HG02571 (cell line): ENCODE measurements around the gene TBC1D20.
"Not testable (repeated sequence)": the region's sequence is repeated elsewhere in the genome, so short reads cannot be mapped to it uniquely, and the experiment has no call there.

Source experiments
- ATAC-seq: cut with Tn5 transposase; IDR thresholded peaks from one replicate; pipeline ENCODE4 v1.9.1; 2021; ENCODE audit warnings: mild to moderate bottlenecking, moderate library complexity; ENCODE audit not compliant: unreplicated experiment

TBC1D20 gene

DNA sequence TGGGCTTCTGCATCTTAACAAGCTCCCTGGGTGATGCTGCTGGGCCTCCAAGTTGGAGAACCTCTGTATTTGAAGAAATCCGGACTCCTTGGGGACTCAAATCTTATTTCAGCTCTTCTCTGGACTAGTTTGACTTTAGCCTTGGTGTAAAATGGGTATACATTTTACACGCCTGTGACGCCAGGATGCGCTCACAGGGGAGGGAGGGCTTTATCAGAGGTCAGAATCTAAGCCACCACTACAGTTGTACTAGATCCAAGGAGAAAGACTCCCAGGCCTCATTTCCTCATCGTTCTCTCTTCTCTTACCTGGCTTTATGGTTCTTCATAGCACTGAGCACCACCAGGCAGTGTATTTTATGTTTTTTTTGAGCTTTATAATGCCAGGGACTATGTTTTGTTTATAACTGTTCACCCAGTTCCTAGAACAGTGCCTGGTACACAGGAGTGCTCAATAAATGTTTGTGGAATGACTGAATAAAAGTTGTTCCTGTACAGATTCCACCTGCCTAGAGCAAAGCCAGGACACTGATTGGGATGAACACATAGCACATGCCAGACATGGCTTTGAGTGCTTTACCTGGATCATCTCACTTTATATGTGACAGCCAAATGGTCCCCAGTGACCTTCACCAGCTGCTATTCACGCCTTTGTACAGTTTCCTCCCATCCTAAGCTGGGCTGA, 59.3 kb downstream of the TBC1D20 start:
- no peak for ATAC-seq

DNA sequence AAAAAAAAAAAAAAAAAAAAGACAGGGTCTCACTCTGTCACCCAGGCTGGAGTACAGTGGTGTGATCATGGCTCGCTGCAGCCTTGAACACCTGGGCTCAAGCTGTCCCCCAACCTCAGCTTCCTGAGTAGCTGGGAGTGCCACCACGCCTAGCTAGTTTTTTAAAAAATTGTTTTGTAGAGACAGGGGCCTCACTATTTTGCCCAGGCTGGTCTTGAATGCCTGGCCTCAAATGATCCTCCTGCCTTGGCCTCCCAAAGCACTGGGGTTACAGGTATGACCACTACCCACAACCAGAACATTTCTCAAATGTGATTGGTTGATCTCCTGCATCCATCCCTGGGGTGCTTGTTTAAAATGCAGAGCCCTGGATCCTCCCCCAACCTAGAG, 59.8 kb downstream of the TBC1D20 start:
- ATAC-seq, result no peak

DNA sequence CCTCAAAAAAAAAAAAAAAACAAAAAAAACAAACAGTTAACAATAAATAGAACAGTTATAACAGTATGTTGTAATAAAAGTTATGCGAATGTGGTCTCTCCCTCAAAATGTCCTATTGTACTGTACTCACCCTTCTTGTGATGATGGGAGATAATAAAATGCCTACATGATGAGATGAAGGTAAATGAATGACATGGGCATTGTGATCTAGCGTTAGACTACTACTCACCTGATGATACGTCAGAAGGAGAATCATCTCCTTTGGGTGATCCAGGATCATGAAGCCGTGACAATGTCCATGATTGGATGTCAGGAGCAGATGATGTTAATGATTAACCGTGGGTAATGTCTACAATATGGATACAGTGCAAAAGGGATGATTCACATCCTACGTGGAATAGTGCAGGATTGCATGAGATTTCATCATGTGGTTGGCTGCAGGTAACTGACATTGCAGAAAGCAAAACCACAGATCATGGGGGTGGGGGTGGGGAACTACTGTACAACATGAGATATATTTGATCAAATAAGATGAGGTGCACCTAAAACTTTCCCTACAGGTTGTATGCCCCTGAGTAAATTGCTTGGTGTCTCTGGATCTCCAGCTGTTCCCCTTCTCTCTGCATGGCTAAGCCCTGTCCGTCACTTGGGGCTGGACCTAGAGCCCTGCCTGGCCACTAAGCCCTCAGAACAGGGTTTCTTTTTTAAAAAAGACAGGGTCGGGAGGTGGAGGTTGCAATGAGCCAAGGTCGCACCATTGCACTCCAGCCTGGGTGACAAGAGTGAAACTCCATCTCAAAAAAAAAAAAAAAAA, 60.4 kb downstream of the TBC1D20 start:
- ATAC-seq, result no peak

DNA sequence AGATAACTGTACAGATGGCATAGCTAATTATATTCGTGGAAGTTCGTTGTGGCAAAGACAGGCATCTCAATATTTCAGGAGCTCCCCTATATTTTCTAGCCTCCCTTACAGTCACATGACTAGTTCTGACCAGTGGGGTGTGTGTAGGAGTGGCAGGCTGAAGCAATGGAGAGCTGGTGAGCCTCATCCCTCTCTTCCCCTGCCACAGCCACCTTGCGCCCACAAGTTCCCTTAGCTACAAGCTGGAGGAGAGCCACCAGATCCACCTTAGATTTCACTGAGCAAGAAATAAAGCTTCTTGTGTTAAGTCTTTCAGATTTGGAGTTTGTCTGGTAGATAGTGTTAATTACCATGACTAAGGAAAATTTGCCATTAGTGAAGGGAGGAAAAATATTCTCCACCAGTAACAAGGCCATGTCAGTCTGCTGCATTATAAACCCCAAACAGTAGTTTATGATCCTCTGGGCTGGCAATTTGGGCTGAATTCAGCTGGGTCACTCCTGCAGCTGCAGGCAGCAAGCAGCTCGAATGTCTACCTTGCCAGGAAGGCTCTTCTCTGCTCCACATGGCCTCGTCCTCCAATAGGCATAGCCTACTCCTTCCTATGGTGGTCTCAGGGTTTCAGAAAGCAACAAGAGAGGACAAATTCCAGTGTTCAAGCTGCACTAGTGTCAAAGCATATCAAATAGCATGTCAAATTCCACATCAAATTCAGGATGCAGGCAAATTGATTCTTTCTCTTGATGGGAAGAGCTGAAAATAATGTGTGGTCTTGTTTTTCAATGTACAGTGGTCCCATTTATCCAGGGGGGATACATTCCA, 61.7 kb downstream of the TBC1D20 start:
- ATAC-seq, result no peak

DNA sequence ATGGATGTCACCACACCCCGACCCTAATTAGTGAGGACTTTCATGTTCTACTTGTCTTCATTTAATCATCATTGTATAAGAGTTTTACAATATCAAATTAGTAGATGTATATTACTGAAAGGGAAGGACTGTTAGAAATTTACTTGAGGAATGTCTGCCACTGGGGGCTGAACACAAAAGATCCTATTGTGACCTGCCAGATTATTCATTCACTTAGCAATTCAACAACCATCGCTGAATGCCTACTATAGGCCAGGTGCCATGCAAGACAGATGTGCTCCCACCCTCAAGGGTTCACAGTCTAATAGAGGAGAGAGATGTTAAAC, 62.2 kb downstream of the TBC1D20 start:
- ATAC-seq, result no peak

DNA sequence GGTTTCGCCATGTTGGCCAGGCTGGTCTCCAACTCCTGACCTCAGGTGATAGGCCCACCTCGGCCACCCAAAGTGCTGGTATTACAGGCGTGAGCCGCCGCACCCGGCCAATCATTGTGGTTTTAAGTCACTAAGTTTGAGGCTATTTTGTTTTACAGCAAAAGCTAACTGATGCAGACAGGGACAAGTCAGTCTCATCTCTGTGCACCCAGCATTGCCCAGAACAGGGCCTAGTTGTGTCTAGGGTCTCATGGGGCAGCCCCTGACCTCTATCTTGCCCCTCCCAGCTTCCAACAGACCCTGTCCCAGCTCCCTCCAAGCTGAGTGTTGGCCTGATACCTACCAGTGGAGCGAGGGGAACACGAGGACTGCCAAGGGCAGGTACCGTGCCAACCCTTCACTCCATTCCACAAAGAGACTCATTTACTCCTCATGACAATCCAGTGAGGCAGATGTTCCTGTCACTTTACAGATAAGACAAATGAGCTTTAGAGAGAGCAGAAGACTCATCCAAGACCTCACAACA, 63.1 kb downstream of the TBC1D20 start:
- ATAC-seq, result no peak

DNA sequence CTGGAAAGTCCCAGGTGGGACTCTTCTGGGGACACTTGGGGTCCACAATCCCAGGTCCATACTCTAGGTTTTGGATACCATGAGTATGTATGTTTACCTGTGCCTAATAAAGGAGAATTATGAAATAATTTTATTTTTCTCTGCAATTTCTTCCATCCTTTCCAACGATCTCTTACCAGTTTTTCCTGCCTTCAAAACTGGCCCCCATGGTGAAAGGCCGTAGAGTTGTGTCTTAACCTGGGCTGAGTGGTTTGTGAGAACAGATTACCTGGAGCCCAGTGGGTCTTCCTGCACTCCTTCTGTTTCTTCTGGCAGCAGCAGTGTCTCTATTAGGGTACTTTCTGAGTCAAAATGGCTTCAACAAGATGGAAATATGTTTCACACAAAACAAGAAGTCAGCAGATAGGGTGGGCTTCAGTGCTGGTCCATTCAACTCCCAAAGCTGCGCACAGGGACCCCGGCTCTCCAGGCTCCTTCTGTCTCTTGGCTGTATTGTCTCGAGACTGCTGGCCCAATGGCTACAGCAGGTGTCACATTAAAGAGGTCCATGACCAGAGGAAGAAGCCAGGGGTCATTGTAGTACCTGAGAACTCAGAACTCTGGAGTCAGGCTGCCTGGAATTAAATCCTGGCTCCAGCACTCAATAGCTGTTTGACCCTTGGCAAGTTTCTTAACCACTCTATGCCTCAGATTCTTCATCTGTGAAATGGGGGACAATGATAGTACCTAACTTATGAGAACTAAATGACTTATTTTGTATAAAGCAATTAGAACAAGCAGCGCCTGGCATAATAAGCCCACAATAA, 64.7 kb downstream of the TBC1D20 start:
- ATAC-seq, result no peak

DNA sequence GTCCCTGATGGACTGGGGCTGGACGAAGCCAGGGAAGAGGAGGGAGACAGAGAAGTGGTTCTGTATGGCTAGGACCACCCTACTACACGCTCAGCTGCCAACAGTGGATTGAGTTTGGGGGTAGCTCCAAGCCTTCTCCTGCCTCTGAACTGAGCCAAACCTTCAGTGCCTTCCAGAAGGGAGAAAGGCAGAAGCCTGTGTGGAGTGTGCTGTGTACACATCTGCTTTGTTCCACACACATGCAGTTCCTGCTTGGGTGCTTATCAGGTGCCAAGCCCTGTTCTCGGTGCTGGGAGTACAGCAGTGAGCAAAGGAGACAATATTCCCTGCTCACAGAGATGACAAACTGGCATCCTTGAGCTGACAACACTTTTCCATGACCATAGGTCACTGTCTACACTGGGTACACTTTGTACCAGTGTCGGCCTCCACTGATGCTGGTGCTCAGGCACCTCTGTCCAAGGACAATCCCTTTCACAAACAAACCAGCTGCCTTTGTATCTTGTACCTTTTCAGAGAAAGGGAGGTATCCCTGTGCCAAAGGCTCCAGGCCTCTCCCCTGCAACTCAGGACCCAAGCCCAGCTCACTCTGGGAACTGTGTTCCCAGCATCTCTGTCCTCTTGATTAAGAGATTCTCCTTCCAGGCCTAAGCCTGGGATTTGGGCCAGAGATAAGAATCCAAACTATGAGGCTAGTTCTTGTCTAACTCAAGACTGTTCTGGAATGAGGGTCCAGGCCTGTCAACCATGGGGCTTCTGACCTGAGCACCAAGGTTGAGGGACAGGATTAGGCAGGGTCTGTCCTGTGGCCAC, 65.5 kb downstream of the TBC1D20 start:
- ATAC-seq, result no peak

DNA sequence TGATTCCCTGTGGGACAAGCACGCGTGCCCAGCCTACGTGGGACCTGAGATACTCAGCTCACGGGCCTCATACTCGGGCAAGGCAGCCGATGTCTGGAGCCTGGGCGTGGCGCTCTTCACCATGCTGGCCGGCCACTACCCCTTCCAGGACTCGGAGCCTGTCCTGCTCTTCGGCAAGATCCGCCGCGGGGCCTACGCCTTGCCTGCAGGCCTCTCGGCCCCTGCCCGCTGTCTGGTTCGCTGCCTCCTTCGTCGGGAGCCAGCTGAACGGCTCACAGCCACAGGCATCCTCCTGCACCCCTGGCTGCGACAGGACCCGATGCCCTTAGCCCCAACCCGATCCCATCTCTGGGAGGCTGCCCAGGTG, 66.1 kb downstream of the TBC1D20 start:
- no peak for ATAC-seq

DNA sequence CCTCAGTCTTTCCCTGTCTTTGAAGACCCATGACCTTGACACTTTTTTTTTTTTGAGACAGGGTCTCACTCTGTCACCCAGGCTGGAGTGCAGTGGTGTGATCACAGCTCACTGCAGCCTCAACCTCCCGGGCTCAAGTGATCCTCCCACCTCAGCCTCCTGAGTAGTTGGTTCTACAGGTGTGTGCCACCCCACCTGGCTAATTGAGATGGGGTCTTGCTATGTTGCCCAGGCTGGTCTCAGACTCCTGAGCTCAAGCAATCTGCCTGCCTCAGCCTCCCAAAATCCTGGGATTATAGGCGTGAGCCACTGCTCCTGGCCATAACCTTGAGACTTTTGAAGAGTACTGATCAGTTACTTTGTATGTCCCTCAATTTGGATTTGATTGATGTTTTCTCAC, 69.0 kb downstream of the TBC1D20 start:
- not testable (repeated sequence) for ATAC-seq

DNA sequence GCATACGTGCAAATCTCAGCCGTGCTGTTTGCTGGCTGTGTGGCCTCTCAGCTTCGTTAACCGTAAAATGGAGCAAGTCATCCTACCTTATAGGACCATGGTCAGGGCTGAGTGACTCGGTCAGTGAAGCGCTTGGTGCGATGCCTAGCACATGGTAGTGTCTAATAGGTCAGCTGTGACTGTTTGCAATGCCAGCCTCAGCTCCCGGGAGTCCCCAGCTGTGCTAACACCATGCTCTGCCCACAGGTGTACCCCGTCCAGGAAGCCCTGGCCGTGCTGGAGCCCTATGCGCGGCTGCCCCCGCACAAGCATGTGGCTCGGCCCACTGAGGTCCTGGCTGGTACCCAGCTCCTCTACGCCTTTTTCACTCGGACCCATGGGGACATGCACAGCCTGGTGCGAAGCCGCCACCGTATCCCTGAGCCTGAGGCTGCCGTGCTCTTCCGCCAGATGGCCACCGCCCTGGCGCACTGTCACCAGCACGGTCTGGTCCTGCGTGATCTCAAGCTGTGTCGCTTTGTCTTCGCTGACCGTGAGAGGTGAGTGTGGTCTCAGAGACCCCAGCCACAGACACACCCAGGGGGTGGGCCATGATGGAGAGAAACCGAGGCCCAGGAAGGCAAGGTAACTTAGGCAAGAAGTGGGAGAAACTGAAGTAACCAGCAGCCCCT, 71.2 kb downstream of the TBC1D20 start:
- ATAC-seq, result no peak

DNA sequence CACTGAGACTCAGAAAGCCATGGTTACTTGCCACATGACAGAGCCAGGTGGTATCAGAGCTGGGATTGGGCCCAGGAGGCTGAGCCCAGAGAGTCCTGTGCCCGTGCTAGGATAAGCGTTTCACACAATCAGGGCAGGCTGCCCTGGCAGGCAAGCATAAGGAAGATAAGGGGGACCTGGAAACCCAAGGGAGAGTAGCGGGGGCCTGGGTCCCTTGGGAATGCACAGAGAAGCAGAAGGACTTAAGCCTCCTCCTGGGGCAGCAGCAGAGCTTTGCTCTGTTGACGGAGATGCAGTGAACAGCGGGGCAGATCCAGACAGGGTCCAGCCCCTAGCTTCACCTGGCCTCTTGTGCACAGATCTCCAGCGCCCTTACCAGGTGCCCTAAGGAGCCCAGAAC, 73.1 kb downstream of the TBC1D20 start:
- ATAC-seq, result no peak

DNA sequence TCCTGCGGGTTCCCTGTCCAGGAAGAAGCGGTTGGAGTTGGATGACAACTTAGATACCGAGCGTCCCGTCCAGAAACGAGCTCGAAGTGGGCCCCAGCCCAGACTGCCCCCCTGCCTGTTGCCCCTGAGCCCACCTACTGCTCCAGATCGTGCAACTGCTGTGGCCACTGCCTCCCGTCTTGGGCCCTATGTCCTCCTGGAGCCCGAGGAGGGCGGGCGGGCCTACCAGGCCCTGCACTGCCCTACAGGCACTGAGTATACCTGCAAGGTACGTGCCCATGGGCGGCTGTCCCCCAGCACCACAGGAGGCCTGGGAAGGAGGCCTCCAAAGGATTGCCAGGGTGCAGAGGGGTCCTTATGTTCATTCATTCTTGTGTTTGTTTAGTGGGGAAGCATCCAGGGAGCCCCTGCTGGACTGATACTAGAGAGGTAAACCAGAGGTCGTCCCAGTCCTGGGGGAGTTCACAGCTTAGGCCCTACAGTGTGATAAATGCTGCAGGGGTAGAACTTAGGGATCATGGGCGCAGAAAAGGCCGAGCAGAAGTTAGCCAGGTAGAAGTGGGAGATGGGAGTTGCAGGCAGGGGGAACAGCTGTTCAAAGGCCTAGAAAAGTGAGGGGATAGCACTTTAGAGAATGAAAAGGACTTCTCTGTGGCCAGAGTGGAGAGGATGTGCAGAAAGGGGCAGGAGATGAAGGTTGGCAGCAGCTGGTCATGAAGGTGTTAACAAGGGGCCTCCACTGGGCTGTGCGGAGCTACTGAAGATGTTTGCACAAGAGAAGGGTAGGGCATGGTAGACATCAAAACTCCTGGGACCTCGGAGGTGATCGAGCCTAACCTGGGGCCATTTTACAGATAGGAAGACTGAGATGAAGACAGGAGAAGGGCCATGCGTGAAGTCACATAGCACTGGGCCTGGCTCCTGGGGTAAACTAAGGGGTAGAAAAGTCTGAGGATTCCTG, 74.0 kb downstream of the TBC1D20 start:
- no peak for ATAC-seq

DNA sequence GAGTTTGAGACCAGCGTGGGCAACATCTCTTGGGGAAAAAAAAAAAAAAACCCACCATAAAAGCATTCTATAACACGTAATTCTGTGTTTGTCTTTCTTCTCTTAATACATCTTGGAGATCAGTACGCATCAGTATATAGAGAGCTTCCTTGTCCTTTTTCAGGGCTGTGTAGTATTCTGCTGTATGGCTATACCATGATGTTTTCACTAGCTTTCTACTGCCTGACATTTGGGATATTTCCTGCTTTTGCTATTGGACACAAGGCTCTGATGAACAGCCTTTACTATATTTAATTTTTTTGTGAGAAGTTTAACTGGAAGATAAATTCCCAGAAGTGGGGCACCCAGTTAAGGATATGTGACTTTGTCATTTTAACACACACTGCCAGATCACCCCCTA, 74.8 kb downstream of the TBC1D20 start:
- no peak for ATAC-seq

DNA sequence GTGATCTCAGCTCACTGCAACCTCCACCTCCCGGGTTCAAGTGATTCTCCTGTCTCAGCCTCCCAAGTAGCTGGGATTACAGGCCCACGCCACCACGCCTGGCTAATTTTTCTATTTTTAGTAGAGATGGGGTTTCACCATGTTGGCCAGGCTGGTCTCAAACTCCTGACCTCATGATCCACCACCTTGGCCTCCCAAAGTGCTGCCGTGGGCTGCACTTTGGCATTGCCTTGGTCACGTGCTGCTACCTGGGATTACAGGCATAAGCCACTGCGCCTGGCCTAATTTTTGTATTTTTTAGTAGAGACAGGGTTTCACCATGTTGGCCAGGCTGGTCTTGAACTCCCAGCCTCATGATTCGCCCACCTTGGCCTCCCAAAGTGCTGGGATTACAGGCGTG, 75.7 kb downstream of the TBC1D20 start:
- not testable (repeated sequence) for ATAC-seq
